Tibial nerve (tissue), 4 donors: ENCODE results near the gene SOS1. TPM values are rescaled to one million over a fixed set of nuclear protein-coding genes. Genes with fewer than 3 reads are reported as not detected.

ENCODE experiments used
- DNase-seq, 2 donors: peaks; one replicate each; pipeline ENCODE4 v3.0.0-alpha.2; 2019; ENCODE audit warnings: low spot score in 2 of 2
- H3K27ac ChIP-seq, 4 donors: fragments of 200-600 bp; sonication (generic) in 3 of 4; one replicate each; pipeline ENCODE4 v1.5.1; 2017 to 2019; ENCODE audit warnings: mild to moderate bottlenecking in 1 of 4
- H3K27me3 ChIP-seq, 2 donors: fragments of 200-600 bp; sonication (generic) in 1 of 2; one replicate each; pipeline versions ENCODE4 v1.5.1 to v1.6.0; 2017 to 2019
- H3K36me3 ChIP-seq, 3 donors: fragments of 200-600 bp; sonication (generic); one replicate each; pipeline ENCODE4 v1.5.1; 2018 to 2019
- H3K4me1 ChIP-seq, 4 donors: fragments of 200-600 bp; sonication (generic) in 3 of 4; one replicate each; pipeline ENCODE4 v1.5.1; 2017 to 2019
- H3K4me3 ChIP-seq, 4 donors: fragments of 200-600 bp; sonication (generic) in 3 of 4; one replicate each; pipeline ENCODE4 v1.5.1; 2017 to 2019; ENCODE audit warnings: mild to moderate bottlenecking in 1 of 4, moderate library complexity in 1 of 4
- H3K9me3 ChIP-seq, 4 donors: fragments of 200-600 bp; sonication (generic) in 3 of 4; one replicate each; pipeline ENCODE4 v1.5.1; 2017 to 2019
- EP300 ChIP-seq, 2 donors: sonication (generic); formaldehyde crosslinking; IDR thresholded peaks; one replicate each; pipeline ENCODE4 v1.6.1; 2017; ENCODE audit warnings: antibody characterized with exemption in 2 of 2, mild to moderate bottlenecking in 1 of 2
- POLR2A ChIP-seq, 2 donors: fragments of 450-650 bp; IDR thresholded peaks; one replicate each; pipeline ENCODE4 v1.6.1; 2017; ENCODE audit warnings: antibody characterized with exemption in 2 of 2, mild to moderate bottlenecking in 2 of 2, moderate library complexity in 2 of 2
- WGBS, 2 donors: methylation state at CpG; one replicate each; pipeline ENCODE4 v1.1.5; 2018; 5-methylcytosine and 5-hydroxymethylcytosine counted together
- total RNA-seq, 4 donors: library from RNA; depleted of rRNA; stranded (reverse); fragments of >200 nt; gene quantifications; one replicate each; pipeline ENCODE4 v1.1.0, GENCODE V29; 2016
- TF ChIP-seq, protein P1 (sequence below), 5 experiments: fragments of 200-600 bp in 3 of 5; fragments of 450-650 bp in 2 of 5; sonication (generic) in 3 of 5; IDR thresholded peaks; one replicate each; pipeline ENCODE4 v1.5.1; 2016 to 2019; ENCODE audit warnings: antibody characterized with exemption in 5 of 5, mild to moderate bottlenecking in 3 of 5, moderate library complexity in 2 of 5

The SOS1 gene
- total RNA-seq, 4 donors from 2014 or later = 18.6 to 27.3 (median 23.4) TPM

DNA sequence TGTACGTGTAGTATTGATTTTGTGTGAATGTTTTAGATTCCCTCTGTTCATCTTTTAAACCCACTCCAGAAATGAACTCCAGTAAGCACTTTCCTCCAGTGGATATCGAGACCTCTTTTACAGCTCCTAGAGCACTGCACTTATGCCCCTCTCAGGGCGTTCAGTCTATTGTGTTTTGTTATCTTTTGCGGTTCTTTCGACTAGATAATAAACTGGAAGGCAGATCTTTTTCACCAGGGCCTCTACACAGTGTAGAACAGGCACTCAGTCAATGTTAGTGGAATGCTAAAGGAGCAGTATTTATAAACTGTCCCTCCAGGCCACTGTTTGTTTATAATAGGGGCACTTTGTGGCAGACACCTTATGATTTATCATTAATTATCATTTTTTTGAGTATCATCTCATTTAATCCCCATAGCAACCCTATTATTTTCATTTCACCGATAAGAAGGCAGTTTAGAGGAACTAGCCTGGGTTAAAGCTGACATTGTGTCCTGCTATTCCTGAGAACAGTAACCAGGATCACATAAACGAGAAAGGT is 742 bp upstream of the SOS1 start:
- H3K4me3 ChIP-seq = peak overlapping the region; percentile 80 to 93 (median 86)
- H3K27me3 ChIP-seq = no peaks in the 10 kb centered on the region
- H3K9me3 ChIP-seq = no peaks in the 10 kb centered on the region
- WGBS, 2 donors = 20 to 21% methylated on average over 7 of the region's 7 CpGs
- peaks cover 0 to 44% (median 39%) of the 10 kb centered on the region in 4 donors for H3K4me1 ChIP-seq
- H3K27ac ChIP-seq = peak overlapping the region; percentile 90 to 99 (median 97)
- TF ChIP-seq EP300 (IDR thresholded peaks at IDR 0.05) = no peak
- TF ChIP-seq, protein P1, sequence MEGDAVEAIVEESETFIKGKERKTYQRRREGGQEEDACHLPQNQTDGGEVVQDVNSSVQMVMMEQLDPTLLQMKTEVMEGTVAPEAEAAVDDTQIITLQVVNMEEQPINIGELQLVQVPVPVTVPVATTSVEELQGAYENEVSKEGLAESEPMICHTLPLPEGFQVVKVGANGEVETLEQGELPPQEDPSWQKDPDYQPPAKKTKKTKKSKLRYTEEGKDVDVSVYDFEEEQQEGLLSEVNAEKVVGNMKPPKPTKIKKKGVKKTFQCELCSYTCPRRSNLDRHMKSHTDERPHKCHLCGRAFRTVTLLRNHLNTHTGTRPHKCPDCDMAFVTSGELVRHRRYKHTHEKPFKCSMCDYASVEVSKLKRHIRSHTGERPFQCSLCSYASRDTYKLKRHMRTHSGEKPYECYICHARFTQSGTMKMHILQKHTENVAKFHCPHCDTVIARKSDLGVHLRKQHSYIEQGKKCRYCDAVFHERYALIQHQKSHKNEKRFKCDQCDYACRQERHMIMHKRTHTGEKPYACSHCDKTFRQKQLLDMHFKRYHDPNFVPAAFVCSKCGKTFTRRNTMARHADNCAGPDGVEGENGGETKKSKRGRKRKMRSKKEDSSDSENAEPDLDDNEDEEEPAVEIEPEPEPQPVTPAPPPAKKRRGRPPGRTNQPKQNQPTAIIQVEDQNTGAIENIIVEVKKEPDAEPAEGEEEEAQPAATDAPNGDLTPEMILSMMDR (IDR thresholded peaks at IDR 0.05) = no peak
- no peak for TF ChIP-seq POLR2A (IDR thresholded peaks at IDR 0.05)
- H3K36me3 ChIP-seq = no peaks in the 10 kb centered on the region
- no peak for DNase-seq

DNA sequence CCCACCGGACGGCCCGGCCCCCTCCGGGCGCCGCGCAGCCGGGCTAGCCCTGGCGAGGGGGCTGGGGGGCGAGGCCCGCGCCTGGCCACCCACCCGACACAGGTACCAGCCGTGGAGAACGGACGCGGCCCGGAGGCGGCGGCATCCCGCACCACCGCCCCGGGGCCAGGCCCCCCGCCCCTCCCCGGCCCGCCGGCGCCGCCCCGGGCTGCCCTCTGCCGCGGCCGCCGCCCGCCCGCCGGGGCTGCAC is 405 bp downstream of the SOS1 start:
- Histone ChIP-seq H3K4me3 (peak overlapping the region; percentile 80 to 93 (median 86)), H3K9me3 (no peaks in the 10 kb centered on the region), H3K36me3 (no peaks in the 10 kb centered on the region), H3K4me1 (peaks cover 0 to 48% (median 39%) of the 10 kb centered on the region in 4 donors), H3K27ac (peak overlapping the region; percentile 90 to 99 (median 97)), H3K27me3 (no peaks in the 10 kb centered on the region)
- no peak for DNase-seq
- TF ChIP-seq, protein P1 (IDR thresholded peaks at IDR 0.05) = no peak
- TF ChIP-seq EP300 (IDR thresholded peaks at IDR 0.05) (no peak), POLR2A (IDR thresholded peaks at IDR 0.05) (no peak)
- WGBS, 2 donors = 0% methylated on average over 19 of the region's 37 CpGs; no CpG with 5 or more reads in 1 of the 2 donors

DNA sequence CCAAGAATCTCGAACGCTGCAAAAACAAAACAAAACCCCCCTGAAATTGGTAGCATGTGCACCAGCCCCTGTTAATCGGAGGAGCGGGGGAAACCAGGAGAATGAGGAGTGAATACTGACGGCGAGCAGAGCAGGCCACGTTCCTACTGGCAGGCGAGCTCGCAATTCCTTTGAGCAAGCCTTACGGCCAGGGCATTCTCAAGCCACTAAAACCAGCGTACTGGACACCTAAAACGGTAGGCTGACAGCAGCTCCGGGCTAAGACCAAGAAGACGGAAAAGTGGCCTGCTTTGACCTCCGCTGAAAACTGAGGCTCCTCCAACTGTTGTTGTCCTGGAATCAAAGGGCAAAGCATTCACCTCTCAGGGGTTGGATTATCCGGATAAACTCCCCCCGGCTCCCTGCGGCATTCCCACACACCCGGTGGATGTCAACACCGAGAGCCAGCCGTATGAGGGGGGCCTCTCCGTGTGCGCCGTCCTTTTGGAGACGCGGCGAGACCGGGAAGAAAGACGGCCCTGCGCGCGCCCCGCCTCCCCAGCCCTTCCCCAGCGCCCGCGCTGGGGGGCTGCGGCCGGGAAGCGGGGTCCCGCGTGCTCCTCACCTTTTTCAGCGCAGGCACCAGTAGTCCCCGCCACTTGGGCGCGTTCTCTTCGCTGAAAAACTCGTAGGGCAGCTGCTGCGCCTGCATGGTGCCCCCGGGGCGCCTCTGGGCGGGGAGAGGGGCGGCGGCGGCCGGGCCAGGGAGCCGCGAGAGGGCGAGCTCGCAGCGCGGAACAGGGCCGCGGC is 925 bp downstream of the SOS1 start:
- H3K4me1 ChIP-seq = peaks cover 0 to 45% (median 35%) of the 10 kb centered on the region in 4 donors
- no peaks in the 10 kb centered on the region for H3K36me3 ChIP-seq
- no peaks in the 10 kb centered on the region for H3K27me3 ChIP-seq
- DNase-seq = peak in 1 of 2 donors; percentile 20
- H3K9me3 ChIP-seq = no peaks in the 10 kb centered on the region
- WGBS, 2 donors = 0% methylated on average over 24 to 32 of the region's 63 CpGs
- peak overlapping the region; percentile 85 to 93 (median 87) for H3K4me3 ChIP-seq
- peak in 1 of 2 donors; percentile 16 for TF ChIP-seq EP300 (IDR thresholded peaks at IDR 0.05)
- peak in 1 of 2 donors; percentile 13 for TF ChIP-seq POLR2A (IDR thresholded peaks at IDR 0.05)
- TF ChIP-seq, protein P1 (IDR thresholded peaks at IDR 0.05) = peak in 4 of 5 experiments; percentile 9 to 46 (median 32)
- peak overlapping the region; percentile 90 to 99 (median 97) for H3K27ac ChIP-seq

DNA sequence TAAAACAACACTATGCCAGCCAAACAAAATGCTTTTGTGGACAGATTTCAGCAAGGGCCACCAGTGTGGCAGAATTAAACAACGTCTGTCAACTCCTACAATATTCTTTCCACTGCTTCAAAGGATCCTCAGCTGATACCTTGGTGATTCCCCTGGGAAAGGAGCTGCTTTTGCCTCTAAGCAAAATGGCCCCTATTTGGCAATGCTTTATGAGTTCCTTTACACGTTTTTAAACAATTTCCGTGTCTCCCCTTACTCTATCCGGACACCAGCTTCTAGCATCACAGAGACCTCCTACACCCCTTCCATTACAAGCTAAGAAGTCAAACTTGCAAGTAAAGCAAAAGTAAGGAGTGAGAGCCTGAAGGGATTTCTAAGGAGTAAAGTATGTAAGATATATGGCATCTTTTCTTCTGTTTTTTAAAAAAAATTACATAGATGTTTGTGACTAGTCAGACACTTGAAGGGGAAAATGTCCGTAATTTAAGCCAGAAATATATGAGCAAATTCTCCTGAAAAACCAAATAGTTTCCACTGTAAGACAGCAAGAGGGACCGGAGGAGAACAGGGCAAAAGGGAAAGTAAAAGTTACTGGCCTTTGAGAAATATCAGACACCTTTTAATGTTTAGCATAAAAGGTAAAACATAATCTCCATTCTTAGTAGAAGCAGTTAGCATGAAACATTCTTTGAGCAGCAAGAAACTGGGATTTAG is 1.9 kb downstream of the SOS1 start:
- no peaks in the 10 kb centered on the region for H3K36me3 ChIP-seq
- peaks cover 0 to 51% (median 33%) of the 10 kb centered on the region in 4 donors for H3K4me1 ChIP-seq
- peak overlapping the region; percentile 85 to 93 (median 87) for H3K4me3 ChIP-seq
- no peak for DNase-seq
- H3K9me3 ChIP-seq = no peaks in the 10 kb centered on the region
- H3K27ac ChIP-seq = peak overlapping the region; percentile 90 to 99 (median 97)
- WGBS, 2 donors = 10 to 13% methylated on average over 6 of the region's 6 CpGs
- no peaks in the 10 kb centered on the region for H3K27me3 ChIP-seq
- TF ChIP-seq, protein P1 (IDR thresholded peaks at IDR 0.05) = no peak
- TF ChIP-seq POLR2A (IDR thresholded peaks at IDR 0.05) = no peak

DNA sequence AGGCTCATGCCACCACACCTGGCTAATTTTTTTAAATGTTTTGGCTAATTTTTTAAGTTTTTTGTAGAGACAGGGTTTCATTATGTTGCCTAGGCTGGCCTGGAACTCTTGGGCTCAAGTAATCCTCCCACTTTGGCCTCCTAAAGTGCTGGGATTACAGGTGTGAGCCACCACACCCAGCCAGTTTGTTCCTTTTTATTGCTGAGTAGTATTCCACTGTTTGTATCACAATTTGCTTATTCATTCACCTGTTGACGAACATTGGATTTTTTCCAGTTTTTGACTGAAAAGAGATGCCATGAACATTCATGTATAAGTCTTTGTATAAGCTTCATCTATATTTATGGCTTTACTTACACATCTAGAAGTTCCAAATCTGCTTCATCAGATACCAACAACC is 5.3 kb downstream of the SOS1 start:
- Histone ChIP-seq H3K27ac (no peak overlapping the region), H3K4me1 (peaks cover 0 to 49% (median 22%) of the 10 kb centered on the region in 4 donors), H3K27me3 (no peaks in the 10 kb centered on the region), H3K36me3 (peaks cover 0 to 13% (median 0%) of the 10 kb centered on the region in 3 donors), H3K4me3 (no peak overlapping the region), H3K9me3 (no peaks in the 10 kb centered on the region)
- 83 to 85% methylated on average over 1 of the region's 1 CpG for WGBS, 2 donors
- DNase-seq = no peak
- TF ChIP-seq POLR2A (IDR thresholded peaks at IDR 0.05) (no peak), EP300 (IDR thresholded peaks at IDR 0.05) (no peak)
- TF ChIP-seq, protein P1 (IDR thresholded peaks at IDR 0.05) = no peak
